ENCODE data around the gene GABARAPL1. TPM values are rescaled to one million over a fixed set of nuclear protein-coding genes. Genes with fewer than 3 reads are reported as not detected.
"Not testable (repeated sequence)": the region's sequence is repeated elsewhere in the genome, so short reads cannot be mapped to it uniquely, and the experiment has no call there.

Gene GABARAPL1
- total RNA-seq, 4 donors from 2014 or later, result 115 to 216 (median 148) TPM

GRCh38 chr12:10178821-10179220, 33.9 kb upstream of the GABARAPL1 start, which contains the start of gene TMEM52B:
Gene TMEM52B, plus strand, starts transcription at chr12:10179032. Its CDS starts 543 bp downstream, at chr12:10179575.
- H3K27ac ChIP-seq, result no peak within 1 kb of the TSS
- H3K27me3 ChIP-seq, result no peaks in the 10 kb centered on the region
- no peaks in the 10 kb centered on the region for H3K9me3 ChIP-seq
- no peaks in the 10 kb centered on the region for H3K36me3 ChIP-seq
- no peak within 1 kb of the TSS for H3K4me3 ChIP-seq (replicated peaks in 1 of 3)
- intact Hi-C loops (cut with DNase I), result no loop called here
- 57 to 63% methylated on average over 4 of the region's 4 CpGs for WGBS, 2 donors
- no peaks in the 10 kb centered on the region for H3K4me1 ChIP-seq
- no peak for DNase-seq
- no peak for TF ChIP-seq CTCF (IDR thresholded peaks at IDR 0.05)
- no peak for TF ChIP-seq POLR2A (IDR thresholded peaks at IDR 0.05)

DNA sequence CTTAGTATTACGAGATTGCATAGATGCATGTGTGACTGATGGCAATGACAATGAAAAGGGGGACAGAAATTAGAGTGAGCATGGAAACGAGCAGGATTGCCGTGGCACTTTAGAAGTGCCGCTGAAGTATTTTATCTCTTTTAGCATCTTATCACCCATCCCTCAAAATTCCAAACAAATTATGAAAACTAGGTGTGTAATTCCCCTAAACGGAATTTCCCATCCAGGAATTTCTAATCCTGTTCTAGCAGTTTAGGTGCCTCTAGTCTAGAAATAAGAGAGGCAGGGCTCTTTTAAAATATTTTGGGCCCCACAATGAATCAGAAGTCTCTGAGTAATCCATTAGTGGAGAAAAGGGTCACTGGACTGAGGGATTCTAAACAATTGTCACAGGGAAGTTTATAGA, 32.9 kb upstream of the GABARAPL1 start:
- H3K27me3 ChIP-seq, result no peaks in the 10 kb centered on the region
- intact Hi-C loops (cut with DNase I), result no loop called here
- H3K4me1 ChIP-seq, result no peaks in the 10 kb centered on the region
- no peaks in the 10 kb centered on the region for H3K9me3 ChIP-seq
- H3K36me3 ChIP-seq, result no peaks in the 10 kb centered on the region
- no peak for DNase-seq
- H3K27ac ChIP-seq, result no peak overlapping the region
- TF ChIP-seq POLR2A (IDR thresholded peaks at IDR 0.05) (no peak), CTCF (IDR thresholded peaks at IDR 0.05) (no peak)
- WGBS, 2 donors, result 41 to 56% methylated on average over 5 of the region's 5 CpGs
- no peak overlapping the region for H3K4me3 ChIP-seq (replicated peaks in 1 of 3)

DNA sequence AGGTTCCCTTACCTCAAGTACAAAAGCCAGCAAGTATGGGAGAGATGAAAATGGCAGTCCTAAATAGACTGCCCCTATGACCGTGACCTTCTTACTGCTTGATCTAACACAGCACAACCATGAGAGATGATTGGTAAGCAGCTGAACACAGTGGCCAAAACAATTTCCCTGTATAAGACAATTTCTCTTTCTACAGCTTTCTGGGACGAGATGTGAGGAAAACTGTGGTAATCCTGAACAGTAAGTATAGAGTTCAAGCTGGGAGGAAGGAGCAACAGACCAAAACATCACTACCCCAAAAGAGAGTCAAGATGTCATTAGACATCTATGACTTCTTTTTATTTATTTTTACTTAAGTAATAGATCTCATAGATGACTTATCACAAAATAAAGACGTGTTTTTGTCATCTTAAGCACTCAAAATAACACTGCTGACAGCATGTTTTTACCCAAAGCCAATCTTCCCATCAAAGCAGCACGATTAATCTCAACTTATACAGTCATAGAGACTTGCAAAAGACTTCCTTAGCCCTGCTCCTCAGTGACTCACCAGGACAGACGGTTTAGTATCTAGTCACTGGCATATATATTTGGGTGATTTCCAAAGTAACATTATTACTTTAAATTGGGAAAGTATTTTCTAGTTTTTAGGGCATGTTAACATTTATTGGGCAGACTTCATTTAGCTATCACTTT, 30.2 kb upstream of the GABARAPL1 start:
- 63 to 68% methylated on average over 5 of the region's 5 CpGs for WGBS, 2 donors
- TF ChIP-seq CTCF (IDR thresholded peaks at IDR 0.05) (no peak), POLR2A (IDR thresholded peaks at IDR 0.05) (no peak)
- Histone ChIP-seq H3K27me3 (no peaks in the 10 kb centered on the region), H3K9me3 (no peaks in the 10 kb centered on the region), H3K4me3 (replicated peaks in 1 of 3) (no peak overlapping the region), H3K36me3 (no peaks in the 10 kb centered on the region), H3K27ac (no peak overlapping the region), H3K4me1 (no peaks in the 10 kb centered on the region)
- DNase-seq, result no peak
- intact Hi-C loops (cut with DNase I), result no loop called here

GRCh38 chr12:10184261-10184843, 28.3 kb upstream of the GABARAPL1 start:
- WGBS, 2 donors, result 73 to 83% methylated on average over 7 of the region's 7 CpGs
- no peak for DNase-seq
- intact Hi-C loops (cut with DNase I), result no loop called here
- Histone ChIP-seq H3K36me3 (no peaks in the 10 kb centered on the region), H3K4me3 (replicated peaks in 1 of 3) (no peak overlapping the region), H3K27ac (no peak overlapping the region), H3K27me3 (no peaks in the 10 kb centered on the region), H3K4me1 (no peaks in the 10 kb centered on the region), H3K9me3 (no peaks in the 10 kb centered on the region)
- TF ChIP-seq CTCF (IDR thresholded peaks at IDR 0.05), result no peak
- TF ChIP-seq POLR2A (IDR thresholded peaks at IDR 0.05), result no peak

GRCh38 chr12:10186299-10186698, 26.4 kb upstream of the GABARAPL1 start:
- no peak for TF ChIP-seq POLR2A (IDR thresholded peaks at IDR 0.05)
- TF ChIP-seq CTCF (IDR thresholded peaks at IDR 0.05), result no peak
- DNase-seq, result no peak

GRCh38 chr12:10186958-10187357, 25.7 kb upstream of the GABARAPL1 start:
- H3K9me3 ChIP-seq; H3K27me3 ChIP-seq; DNase-seq; H3K36me3 ChIP-seq; H3K27ac ChIP-seq; H3K4me3 ChIP-seq (replicated peaks in 1 of 3); intact Hi-C loops (cut with DNase I); H3K4me1 ChIP-seq: not testable (repeated sequence)
- 73% methylated on average over 6 of the region's 6 CpGs for WGBS, 2 donors

More at GRCh38 chr12:10186299-10186698, 26.4 kb upstream of the GABARAPL1 start:
- no peaks in the 10 kb centered on the region for H3K9me3 ChIP-seq
- no peaks in the 10 kb centered on the region for H3K36me3 ChIP-seq
- no peaks in the 10 kb centered on the region for H3K27me3 ChIP-seq
- WGBS, 2 donors, result 70 to 76% methylated on average over 11 of the region's 11 CpGs
- intact Hi-C loops (cut with DNase I), result no loop called here
- no peak overlapping the region for H3K27ac ChIP-seq
- H3K4me1 ChIP-seq, result no peaks in the 10 kb centered on the region
- H3K4me3 ChIP-seq (replicated peaks in 1 of 3), result no peak overlapping the region

All from thyroid gland (tissue), 4 donors.